ENCODE measurements around the gene DUSP5. TPM values are rescaled to one million over a fixed set of nuclear protein-coding genes. Genes with fewer than 3 reads are reported as not detected.

DUSP5 gene
- total RNA-seq, 1 donor: 42.3 TPM

DNA sequence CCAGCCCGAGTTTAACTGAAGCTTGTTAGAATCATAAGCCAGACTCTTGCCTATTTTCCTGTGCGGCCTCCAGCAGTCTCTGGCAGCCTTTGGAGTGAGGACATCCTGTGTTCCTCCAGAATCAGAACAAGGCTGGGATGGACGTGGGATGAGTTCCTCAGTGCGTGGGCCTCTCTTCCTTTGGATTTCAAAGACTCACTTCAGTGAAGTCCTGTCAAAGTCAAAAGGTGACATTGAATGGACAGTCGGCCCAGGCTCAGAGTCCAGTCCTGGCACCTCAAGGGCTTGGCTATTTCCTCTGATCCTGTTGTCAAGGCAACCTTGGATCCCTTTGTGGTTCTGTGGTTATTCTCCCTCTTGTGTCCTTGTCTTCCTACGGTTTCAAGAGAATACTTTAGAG is 48.4 kb downstream of the DUSP5 start:
- no peak overlapping the region for H3K4me3 ChIP-seq (ENCODE audit: low read depth, low read length)
- no peak for DNase-seq (ENCODE audit: low read depth)
- TF ChIP-seq, protein P1, sequence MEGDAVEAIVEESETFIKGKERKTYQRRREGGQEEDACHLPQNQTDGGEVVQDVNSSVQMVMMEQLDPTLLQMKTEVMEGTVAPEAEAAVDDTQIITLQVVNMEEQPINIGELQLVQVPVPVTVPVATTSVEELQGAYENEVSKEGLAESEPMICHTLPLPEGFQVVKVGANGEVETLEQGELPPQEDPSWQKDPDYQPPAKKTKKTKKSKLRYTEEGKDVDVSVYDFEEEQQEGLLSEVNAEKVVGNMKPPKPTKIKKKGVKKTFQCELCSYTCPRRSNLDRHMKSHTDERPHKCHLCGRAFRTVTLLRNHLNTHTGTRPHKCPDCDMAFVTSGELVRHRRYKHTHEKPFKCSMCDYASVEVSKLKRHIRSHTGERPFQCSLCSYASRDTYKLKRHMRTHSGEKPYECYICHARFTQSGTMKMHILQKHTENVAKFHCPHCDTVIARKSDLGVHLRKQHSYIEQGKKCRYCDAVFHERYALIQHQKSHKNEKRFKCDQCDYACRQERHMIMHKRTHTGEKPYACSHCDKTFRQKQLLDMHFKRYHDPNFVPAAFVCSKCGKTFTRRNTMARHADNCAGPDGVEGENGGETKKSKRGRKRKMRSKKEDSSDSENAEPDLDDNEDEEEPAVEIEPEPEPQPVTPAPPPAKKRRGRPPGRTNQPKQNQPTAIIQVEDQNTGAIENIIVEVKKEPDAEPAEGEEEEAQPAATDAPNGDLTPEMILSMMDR (IDR thresholded peaks at IDR 0.05; ENCODE audit: insufficient read depth, low read depth, low read length): no peak

DNA sequence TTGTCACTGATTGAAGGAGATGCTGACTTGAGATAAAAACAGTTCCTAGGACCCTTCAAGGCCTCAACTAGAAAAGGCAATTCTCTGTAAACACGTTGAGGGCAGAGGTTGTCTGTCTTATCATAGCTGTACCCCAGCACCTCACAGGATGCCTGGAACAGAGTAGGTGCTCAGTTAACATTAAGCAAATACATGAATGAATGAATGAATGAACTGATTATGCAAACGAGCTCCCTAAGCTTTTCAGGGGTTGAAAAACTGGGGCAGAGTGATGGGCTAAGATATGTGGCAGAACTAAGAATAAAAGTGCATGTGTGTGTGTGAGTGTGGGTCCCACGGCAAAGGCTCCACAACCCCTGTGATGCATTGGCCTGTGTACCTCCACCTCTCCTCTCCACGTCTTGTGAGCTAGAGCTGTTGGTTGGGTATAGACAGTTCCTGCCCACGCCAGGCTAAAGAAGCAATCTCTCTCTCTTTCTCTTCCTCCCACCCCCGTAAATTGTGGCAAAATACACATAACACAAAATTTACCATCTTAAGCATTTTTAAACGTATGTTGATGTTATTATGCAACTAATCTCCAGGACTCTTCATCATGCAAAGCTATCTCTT is 48.9 kb downstream of the DUSP5 start:
- H3K4me3 ChIP-seq (ENCODE audit: low read depth, low read length): no peak overlapping the region
- TF ChIP-seq, protein P1 (IDR thresholded peaks at IDR 0.05; ENCODE audit: insufficient read depth, low read depth, low read length): no peak
- no peak for DNase-seq (ENCODE audit: low read depth)

DNA sequence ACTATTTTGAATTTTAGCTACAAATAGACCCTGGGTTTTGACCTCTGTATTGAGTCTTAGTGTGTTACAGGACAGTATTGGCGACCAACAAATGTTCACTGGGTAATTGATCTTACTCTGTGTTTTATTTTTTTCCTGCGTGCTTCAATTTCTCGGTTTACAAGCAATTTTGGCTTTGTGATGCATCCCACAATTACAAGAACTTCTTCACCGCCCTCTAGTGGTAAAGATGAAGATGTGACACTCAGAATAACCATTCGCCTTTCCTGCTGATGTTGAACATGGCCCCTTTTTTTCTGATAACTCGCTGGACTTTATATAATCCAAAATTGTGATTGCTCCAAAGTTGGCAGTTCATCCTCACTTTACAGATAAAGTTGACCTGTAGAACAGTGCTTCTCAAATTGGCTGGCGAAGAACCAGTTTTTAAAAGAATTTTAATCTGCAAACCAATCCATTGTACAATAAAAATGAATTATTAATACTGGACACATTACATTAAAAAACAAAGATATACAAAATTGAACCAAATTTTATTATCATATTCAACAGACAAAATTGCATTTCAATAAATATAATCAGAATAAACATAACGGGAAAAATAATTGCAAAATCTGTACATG is 49.5 kb downstream of the DUSP5 start:
- TF ChIP-seq, protein P1 (IDR thresholded peaks at IDR 0.05; ENCODE audit: insufficient read depth, low read depth, low read length): peak; percentile 88
- peak; percentile 77 for DNase-seq (ENCODE audit: low read depth)
- H3K4me3 ChIP-seq (ENCODE audit: low read depth, low read length): no peak overlapping the region

DNA sequence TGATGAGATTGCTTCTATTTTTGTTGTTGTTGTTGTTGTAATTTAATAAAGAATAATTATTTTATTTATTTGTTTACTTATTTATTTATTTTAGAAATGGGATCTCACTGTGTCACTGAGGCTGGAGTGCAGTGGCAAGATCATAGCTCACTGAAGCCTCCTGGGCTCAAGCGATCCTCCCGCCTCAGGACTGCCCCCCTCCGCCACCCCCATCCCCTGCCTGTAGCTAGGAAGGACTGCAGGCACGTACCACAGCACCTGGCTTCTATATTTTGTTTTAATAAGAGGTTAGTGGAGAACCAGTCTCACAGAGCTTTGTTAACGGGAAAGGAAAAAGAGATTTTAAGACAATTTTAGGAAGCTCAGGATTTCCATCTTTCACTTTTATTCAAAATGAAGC is 50.3 kb downstream of the DUSP5 start:
- TF ChIP-seq, protein P1 (IDR thresholded peaks at IDR 0.05; ENCODE audit: insufficient read depth, low read depth, low read length): no peak
- no peak for DNase-seq (ENCODE audit: low read depth)
- H3K4me3 ChIP-seq (ENCODE audit: low read depth, low read length): no peak overlapping the region

DNA sequence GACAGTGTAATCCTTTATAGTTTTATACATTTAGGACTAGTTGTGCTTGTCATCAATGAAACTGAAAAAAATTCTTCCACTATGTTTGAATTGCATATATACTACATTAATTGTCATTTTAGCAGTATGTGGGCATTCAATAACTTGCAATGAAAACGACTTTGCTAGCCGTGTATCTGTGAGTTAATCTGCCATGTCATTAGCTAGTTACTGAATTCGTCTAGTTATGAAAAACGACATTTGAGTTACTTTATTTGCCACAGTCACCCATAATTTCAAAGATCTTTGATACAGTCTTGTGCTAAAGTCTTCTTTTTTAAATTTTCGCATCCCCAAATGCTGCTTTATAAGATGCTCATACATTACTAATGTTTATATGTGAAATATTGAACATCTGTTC is 51.5 kb downstream of the DUSP5 start:
- no peak overlapping the region for H3K4me3 ChIP-seq (ENCODE audit: low read depth, low read length)
- TF ChIP-seq, protein P1 (IDR thresholded peaks at IDR 0.05; ENCODE audit: insufficient read depth, low read depth, low read length): no peak
- no peak for DNase-seq (ENCODE audit: low read depth)

DNA sequence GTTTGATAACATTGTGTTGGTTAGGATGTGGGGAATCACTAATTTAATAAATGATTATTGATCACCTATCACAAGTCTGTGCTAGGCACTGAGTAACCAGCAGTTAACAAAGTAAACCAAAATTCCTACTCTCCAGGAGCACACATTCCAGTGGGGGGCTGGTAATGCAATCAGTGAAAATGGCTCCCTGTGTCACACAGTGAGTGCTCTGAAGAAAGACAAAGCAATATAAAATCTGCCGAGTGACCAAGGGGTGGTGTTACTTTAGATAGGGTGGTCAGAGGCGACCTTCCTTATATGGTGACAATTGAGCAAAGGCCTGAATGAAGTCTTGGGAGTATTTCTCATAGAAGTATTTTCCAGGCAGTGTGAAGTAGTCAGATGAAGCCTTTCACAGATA is 56.2 kb downstream of the DUSP5 start:
- no peak for DNase-seq (ENCODE audit: low read depth)
- no peak overlapping the region for H3K4me3 ChIP-seq (ENCODE audit: low read depth, low read length)
- TF ChIP-seq, protein P1 (IDR thresholded peaks at IDR 0.05; ENCODE audit: insufficient read depth, low read depth, low read length): no peak

DNA sequence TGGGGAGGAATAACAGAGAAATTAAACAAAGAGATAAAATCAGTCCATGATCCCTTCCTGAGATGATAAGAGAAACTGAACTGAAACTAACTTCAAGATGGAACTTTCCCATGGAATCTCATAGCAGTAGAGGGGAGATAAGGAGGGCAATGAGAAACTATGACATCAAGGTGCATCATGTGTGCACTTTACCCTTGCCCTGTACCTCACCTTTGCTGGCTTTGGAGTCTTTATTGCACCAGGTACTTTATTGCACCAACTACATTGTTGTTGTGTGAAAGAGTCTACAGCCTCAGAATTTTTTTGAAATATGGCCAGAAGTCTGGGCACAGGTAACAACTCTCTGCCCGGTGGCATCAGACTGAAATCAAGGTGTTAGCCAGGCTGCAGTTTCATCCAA is 58.6 kb downstream of the DUSP5 start:
- H3K4me3 ChIP-seq (ENCODE audit: low read depth, low read length): no peak overlapping the region
- TF ChIP-seq, protein P1 (IDR thresholded peaks at IDR 0.05; ENCODE audit: insufficient read depth, low read depth, low read length): no peak
- DNase-seq (ENCODE audit: low read depth): no peak
